ENCODE results near the gene CD99L2.

DNA sequence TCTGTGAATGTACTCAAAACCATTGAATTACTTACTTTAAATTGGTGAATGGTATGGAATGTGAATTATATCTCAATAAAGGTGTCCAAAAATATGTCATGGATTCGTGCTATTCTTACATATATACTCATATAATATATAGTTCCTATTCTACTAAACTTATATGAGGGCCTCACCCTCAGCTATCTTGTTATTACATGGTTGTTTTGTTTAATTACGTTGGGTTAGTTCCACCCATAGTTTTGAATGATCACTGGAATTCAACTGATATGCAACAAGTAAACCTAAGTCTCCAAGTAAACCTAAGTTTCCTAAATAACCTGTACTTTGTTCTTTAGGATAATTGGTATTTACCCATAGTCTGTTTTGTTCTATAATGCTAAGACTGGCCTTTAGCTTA is 30.6 kb upstream of the CD99L2 start:
- TF ChIP-seq, protein P1, sequence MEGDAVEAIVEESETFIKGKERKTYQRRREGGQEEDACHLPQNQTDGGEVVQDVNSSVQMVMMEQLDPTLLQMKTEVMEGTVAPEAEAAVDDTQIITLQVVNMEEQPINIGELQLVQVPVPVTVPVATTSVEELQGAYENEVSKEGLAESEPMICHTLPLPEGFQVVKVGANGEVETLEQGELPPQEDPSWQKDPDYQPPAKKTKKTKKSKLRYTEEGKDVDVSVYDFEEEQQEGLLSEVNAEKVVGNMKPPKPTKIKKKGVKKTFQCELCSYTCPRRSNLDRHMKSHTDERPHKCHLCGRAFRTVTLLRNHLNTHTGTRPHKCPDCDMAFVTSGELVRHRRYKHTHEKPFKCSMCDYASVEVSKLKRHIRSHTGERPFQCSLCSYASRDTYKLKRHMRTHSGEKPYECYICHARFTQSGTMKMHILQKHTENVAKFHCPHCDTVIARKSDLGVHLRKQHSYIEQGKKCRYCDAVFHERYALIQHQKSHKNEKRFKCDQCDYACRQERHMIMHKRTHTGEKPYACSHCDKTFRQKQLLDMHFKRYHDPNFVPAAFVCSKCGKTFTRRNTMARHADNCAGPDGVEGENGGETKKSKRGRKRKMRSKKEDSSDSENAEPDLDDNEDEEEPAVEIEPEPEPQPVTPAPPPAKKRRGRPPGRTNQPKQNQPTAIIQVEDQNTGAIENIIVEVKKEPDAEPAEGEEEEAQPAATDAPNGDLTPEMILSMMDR (IDR thresholded peaks at IDR 0.05 in 4 of 5, conservative IDR thresholded peaks at IDR 0.05 in 1 of 5), result no peak
- no peak for TF ChIP-seq POLR2A (IDR thresholded peaks at IDR 0.05)
